Fibroblast of lung (primary cell): ENCODE results near the gene ID3. TPM values are rescaled to one million over a fixed set of nuclear protein-coding genes. Genes with fewer than 3 reads are reported as not detected.

Experiments used
- DNase-seq, 2 donors: peaks; one replicate each; pipeline versions ENCODE4 v3.0.0 to v3.0.0-alpha.2; 2010; ENCODE audit warnings: low read depth in 2 of 2
- H2AFZ ChIP-seq: 2 replicates; pipeline ENCODE4 v1.5.1; 2012; ENCODE audit warnings: low read length, control low read depth, inconsistent platforms
- H3K27ac ChIP-seq: 2 replicates; pipeline ENCODE4 v1.5.1; 2011; ENCODE audit warnings: low read length, control low read depth; ENCODE audit not compliant: insufficient read depth
- H3K27me3 ChIP-seq: 2 replicates; pipeline ENCODE4 v1.5.1; 2011; ENCODE audit warnings: mild to moderate bottlenecking, low read length; ENCODE audit not compliant: control insufficient read depth, insufficient read depth
- H3K36me3 ChIP-seq: 2 replicates; pipeline ENCODE4 v1.5.1; 2011; ENCODE audit warnings: low read length; ENCODE audit not compliant: control insufficient read depth, insufficient read depth
- H3K4me1 ChIP-seq: 2 replicates; pipeline ENCODE4 v1.5.1; 2011; ENCODE audit warnings: low read length; ENCODE audit not compliant: control insufficient read depth, insufficient read depth; ENCODE audit errors: extremely low read depth
- H3K4me2 ChIP-seq: 2 replicates; pipeline ENCODE4 v1.5.1; 2011; ENCODE audit warnings: low read length, control low read depth; ENCODE audit not compliant: insufficient read depth; ENCODE audit errors: extremely low read depth
- H3K4me3 ChIP-seq, 4 experiments: fragments of 200-600 bp in 1 of 4; sonication (generic) in 1 of 4; replicated peaks in 1 of 4; 2 replicates each; pipeline ENCODE4 v1.5.1; 2011 to 2016; ENCODE audit warnings: low read length in 4 of 4, low read depth in 3 of 4, mild to moderate bottlenecking in 3 of 4, control low read depth in 2 of 4, inconsistent platforms in 1 of 4, mixed read lengths in 1 of 4; ENCODE audit not compliant: insufficient read depth in 1 of 4; ENCODE audit errors: control extremely low read depth in 1 of 4
- H3K79me2 ChIP-seq: 2 replicates; pipeline ENCODE4 v1.5.1; 2012; ENCODE audit warnings: mild to moderate bottlenecking, low read length, inconsistent platforms; ENCODE audit not compliant: control insufficient read depth, insufficient read depth
- H3K9ac ChIP-seq: 2 replicates; pipeline ENCODE4 v1.5.1; 2011; ENCODE audit warnings: mild to moderate bottlenecking, low read length, control low read depth; ENCODE audit not compliant: insufficient read depth
- H3K9me3 ChIP-seq: 2 replicates; pipeline ENCODE4 v1.5.1; 2012; ENCODE audit warnings: low read depth, low read length; ENCODE audit not compliant: control insufficient read depth, insufficient read depth
- H4K20me1 ChIP-seq: 2 replicates; pipeline ENCODE4 v1.5.1; 2011; ENCODE audit warnings: low read length; ENCODE audit not compliant: control insufficient read depth, insufficient read depth; ENCODE audit errors: extremely low read depth
- EZH2 ChIP-seq: IDR thresholded peaks from 2 replicates; pipeline ENCODE4 v1.5.1; 2012; ENCODE audit warnings: low read length, control low read depth, mild to moderate bottlenecking; ENCODE audit errors: missing control alignments
- polyA plus RNA-seq, 2 donors: library from polyadenylated mRNA; depleted of rRNA in 1 of 2; stranded (reverse) in 1 of 2; unstranded in 1 of 2; fragments of >200 nt; gene quantifications; 2 replicates each; pipeline ENCODE4 v1.2.1, GENCODE V29; 2011 to 2012; ENCODE audit warnings: missing spikeins in 1 of 2
- total RNA-seq: library from RNA; depleted of rRNA; stranded (reverse); fragments of >200 nt; gene quantifications from 2 replicates; pipeline ENCODE4 v1.2.1, GENCODE V29; 2014
- TF ChIP-seq, protein P1 (sequence below), 2 donors: IDR thresholded peaks in 1 of 2; conservative IDR thresholded peaks in 1 of 2; 1 replicate in 1 of 2; 2 replicates in 1 of 2; pipeline ENCODE4 v1.5.1; 2011 to 2012; ENCODE audit warnings: low read length in 2 of 2, control low read depth in 1 of 2, inconsistent platforms in 1 of 2, low read depth in 1 of 2, mild to moderate bottlenecking in 1 of 2

ID3 gene
- total and polyA plus RNA-seq, 2 donors (not counting 1 experiment from before 2014, with no cell fraction given), result 9.9 to 23.0 TPM

DNA sequence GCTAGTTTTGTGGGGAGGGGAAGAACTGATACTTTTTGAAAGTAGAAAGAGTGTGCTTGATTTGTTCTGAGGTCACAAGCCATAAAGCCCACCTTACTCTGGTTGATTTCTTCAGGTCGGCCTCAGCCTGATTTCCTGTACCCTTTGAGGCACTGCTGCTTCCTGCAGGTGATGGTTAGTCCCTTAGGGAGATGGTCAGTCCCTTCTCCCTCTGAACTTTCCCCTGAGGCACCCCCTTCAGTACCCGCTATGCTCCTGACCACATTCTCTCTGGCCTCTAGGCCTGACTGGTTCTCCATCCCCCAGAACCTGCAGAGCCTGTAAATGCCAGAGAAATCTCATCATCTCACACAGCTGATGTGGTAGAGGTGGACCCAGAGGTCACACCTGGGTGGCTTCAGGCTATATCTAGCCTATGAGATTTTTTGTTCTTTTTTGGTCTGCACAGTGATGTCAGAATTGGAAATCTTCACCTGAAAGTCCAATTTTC, 15.0 kb upstream of the ID3 start:
- Histone ChIP-seq H3K9ac (no peak overlapping the region), H3K4me2 (no peak overlapping the region), H3K36me3 (no peaks in the 10 kb centered on the region), H3K27ac (no peak overlapping the region), H4K20me1 (no peaks in the 10 kb centered on the region), H3K4me3 (no peak overlapping the region), H2AFZ (no peak overlapping the region), H3K79me2 (no peaks in the 10 kb centered on the region), H3K4me1 (peaks cover 23% of the 10 kb centered on the region), H3K27me3 (no peaks in the 10 kb centered on the region), H3K9me3 (no peaks in the 10 kb centered on the region)
- no peak for TF ChIP-seq EZH2
- DNase-seq, result no peak

DNA sequence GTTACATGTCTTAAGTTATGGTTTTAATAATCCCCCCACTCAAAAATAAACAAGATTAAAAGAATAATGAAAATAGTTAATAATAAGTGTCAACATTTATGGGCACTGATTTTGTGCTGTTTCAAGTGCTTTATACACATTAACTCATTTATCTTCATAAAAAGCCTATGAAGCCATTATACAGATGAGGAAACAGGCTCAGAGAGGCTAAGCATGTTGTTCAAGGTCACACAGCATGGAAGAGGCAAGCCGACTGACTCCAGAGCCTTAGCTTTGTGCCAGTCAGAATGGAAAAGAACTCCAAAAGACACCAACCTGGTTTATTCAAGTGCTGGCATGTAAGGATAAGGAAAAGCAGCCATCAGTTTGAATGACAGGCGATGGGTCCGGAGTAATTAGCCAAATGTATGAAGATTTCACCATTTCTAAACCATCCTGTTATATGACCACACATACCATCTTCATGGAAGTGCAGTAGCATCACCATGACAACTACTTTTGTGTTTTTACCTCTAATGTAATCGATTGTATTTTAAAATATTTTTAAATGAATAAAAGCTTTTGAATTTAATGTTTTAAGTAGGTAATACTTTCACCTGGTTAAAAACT, 14.4 kb upstream of the ID3 start:
- TF ChIP-seq, protein P1, sequence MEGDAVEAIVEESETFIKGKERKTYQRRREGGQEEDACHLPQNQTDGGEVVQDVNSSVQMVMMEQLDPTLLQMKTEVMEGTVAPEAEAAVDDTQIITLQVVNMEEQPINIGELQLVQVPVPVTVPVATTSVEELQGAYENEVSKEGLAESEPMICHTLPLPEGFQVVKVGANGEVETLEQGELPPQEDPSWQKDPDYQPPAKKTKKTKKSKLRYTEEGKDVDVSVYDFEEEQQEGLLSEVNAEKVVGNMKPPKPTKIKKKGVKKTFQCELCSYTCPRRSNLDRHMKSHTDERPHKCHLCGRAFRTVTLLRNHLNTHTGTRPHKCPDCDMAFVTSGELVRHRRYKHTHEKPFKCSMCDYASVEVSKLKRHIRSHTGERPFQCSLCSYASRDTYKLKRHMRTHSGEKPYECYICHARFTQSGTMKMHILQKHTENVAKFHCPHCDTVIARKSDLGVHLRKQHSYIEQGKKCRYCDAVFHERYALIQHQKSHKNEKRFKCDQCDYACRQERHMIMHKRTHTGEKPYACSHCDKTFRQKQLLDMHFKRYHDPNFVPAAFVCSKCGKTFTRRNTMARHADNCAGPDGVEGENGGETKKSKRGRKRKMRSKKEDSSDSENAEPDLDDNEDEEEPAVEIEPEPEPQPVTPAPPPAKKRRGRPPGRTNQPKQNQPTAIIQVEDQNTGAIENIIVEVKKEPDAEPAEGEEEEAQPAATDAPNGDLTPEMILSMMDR (conservative IDR thresholded peaks at IDR 0.05 in 1 of 2, IDR thresholded peaks at IDR 0.05 in 1 of 2; ENCODE audit: low read depth in 1 of 2, low read length in 2 of 2), result no peak
- TF ChIP-seq EZH2, result no peak
- Histone ChIP-seq H3K9me3 (no peaks in the 10 kb centered on the region), H3K27ac (no peak overlapping the region), H3K4me1 (peaks cover 23% of the 10 kb centered on the region), H3K36me3 (no peaks in the 10 kb centered on the region), H2AFZ (no peak overlapping the region), H3K79me2 (no peaks in the 10 kb centered on the region), H3K4me3 (no peak overlapping the region), H3K9ac (no peak overlapping the region), H3K4me2 (no peak overlapping the region), H3K27me3 (no peaks in the 10 kb centered on the region), H4K20me1 (no peaks in the 10 kb centered on the region)
- no peak for DNase-seq

DNA sequence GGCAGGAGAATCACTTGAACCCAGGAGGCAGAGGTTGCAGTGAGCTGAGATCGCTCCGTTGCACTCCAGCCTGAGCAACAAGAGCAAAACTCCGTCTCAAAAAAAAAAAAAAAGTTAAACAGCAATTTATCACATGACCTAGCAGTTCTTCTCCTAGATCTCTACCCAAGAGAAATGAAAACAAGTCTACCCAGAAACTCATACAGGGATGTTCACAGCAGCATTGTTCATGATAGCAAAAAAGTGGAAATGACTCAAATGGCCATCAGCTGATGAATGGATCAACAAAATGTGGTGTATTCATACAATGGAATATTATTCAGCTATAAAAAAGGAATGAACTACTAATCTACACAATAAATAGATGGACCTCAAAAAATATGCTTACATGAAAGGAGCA, 12.2 kb upstream of the ID3 start:
- no peak overlapping the region for H3K4me3 ChIP-seq

More for the DNA sequence above, 12.2 kb upstream of the ID3 start:
- no peaks in the 10 kb centered on the region for H3K36me3 ChIP-seq
- peaks cover 6% of the 10 kb centered on the region for H3K4me1 ChIP-seq
- H3K9me3 ChIP-seq, result no peaks in the 10 kb centered on the region
- no peak for DNase-seq
- H3K27ac ChIP-seq, result no peak overlapping the region
- H3K27me3 ChIP-seq, result no peaks in the 10 kb centered on the region
- TF ChIP-seq, protein P1 (conservative IDR thresholded peaks at IDR 0.05 in 1 of 2, IDR thresholded peaks at IDR 0.05 in 1 of 2; ENCODE audit: low read depth in 1 of 2, low read length in 2 of 2), result no peak
- no peak for TF ChIP-seq EZH2
- no peak overlapping the region for H3K4me2 ChIP-seq
- no peaks in the 10 kb centered on the region for H3K79me2 ChIP-seq
- H3K9ac ChIP-seq, result no peak overlapping the region
- no peak overlapping the region for H2AFZ ChIP-seq
- H4K20me1 ChIP-seq, result no peaks in the 10 kb centered on the region
